Heart left ventricle (tissue), 13 donors: ENCODE measurements around the gene BGN.

ENCODE experiments used
- POLR2A ChIP-seq, 2 donors: fragments of 450-650 bp; IDR thresholded peaks; one replicate each; pipeline ENCODE4 v1.6.1; 2017; ENCODE audit warnings: antibody characterized with exemption in 2 of 2, mild to moderate bottlenecking in 2 of 2, moderate library complexity in 2 of 2
- TF ChIP-seq, protein P1 (sequence below), 12 donors: fragments of 200-600 bp; sonication (generic) in 4 of 12; IDR thresholded peaks; one replicate each; pipeline versions ENCODE4 v1.5.0 to v1.8.0; 2018 to 2022; ENCODE audit warnings: antibody characterized with exemption in 12 of 12, mild to moderate bottlenecking in 5 of 12
- donor health status: ischemic (EF 13 %, LVEDD 7.1; RV severe dilation, severe dysfunction).
- donor health status: DM: no; HTN: yes; CAD: no.
- donor health status: DM: no; HTN: no; CAD: no.
- donor health status: ischemic (EF 25% LVEDD 6.9; RV normal size, moderate dysfunction).
- donor health status: ischemic (EF 25% LVEDD 5.7; RV mildly dilated, moderate dysfunction).
- donor health status: ischemic (EF 35%, LVEDD 5.7; RV mildly dilated, moderate dysfunction).
- donor health status: nonischemic (EF 11% LVEDD 7.7; RV severe dilation, severe dysfunction).
- donor health status: DM: yes; HTN: yes; CAD: no.
- donor health status: PGD.
- donor health status: ischemic (EF 29% LVEDD 5.4; RV normal size, mild dysfunction).
- donor health status: nonischemic (EF 23%, LVEDD 6.1; RV moderate dilation, normal function).

DNA sequence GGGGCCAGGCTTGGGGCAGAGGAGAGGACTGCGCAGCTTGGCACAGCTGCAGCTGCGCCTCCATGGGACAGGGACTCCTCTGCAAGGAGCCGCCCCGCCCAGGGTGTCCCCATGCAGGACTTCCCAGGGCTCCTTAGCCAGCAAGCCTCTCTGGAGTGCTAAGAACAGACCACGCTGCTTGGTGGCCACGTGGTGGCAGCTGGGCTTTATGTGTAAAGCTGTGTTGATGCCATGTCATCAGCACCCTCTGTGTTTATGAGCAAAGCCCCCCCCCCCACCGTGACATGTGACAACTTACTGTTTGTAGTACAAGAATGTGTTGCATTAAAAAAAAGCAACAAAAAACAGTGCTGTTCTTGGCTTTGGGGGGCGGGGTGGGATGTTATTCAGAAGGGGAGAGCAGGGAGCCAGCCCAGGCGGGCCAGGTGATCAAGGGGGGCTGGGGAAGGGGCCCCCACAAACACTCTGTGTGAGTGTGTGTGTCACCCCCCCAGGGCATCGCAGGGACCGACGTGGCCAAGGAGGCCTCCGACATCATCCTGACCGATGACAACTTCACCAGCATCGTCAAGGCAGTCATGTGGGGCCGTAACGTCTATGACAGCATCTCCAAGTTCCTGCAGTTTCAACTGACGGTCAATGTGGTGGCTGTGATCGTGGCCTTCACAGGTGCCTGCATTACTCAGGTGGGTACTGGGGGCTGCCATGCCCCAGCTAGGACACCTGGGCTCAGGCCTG lies 63.0 kb downstream of the BGN start:
- TF ChIP-seq, protein P1, sequence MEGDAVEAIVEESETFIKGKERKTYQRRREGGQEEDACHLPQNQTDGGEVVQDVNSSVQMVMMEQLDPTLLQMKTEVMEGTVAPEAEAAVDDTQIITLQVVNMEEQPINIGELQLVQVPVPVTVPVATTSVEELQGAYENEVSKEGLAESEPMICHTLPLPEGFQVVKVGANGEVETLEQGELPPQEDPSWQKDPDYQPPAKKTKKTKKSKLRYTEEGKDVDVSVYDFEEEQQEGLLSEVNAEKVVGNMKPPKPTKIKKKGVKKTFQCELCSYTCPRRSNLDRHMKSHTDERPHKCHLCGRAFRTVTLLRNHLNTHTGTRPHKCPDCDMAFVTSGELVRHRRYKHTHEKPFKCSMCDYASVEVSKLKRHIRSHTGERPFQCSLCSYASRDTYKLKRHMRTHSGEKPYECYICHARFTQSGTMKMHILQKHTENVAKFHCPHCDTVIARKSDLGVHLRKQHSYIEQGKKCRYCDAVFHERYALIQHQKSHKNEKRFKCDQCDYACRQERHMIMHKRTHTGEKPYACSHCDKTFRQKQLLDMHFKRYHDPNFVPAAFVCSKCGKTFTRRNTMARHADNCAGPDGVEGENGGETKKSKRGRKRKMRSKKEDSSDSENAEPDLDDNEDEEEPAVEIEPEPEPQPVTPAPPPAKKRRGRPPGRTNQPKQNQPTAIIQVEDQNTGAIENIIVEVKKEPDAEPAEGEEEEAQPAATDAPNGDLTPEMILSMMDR (IDR thresholded peaks at IDR 0.05): no peak
- TF ChIP-seq POLR2A (IDR thresholded peaks at IDR 0.05): no peak
